K562 (cell line): ENCODE results near the gene PIANP. TPM values are rescaled to one million over a fixed set of nuclear protein-coding genes. Genes with fewer than 3 reads are reported as not detected.

Experiments used
- ATAC-seq: fragments of 200-7000 bp; cut with Tn5 transposase; 3 replicates; pipeline ENCODE4 v1.9.1; 2020; ENCODE audit warnings: moderate library complexity
- BruUV-seq: library from RNA; stranded (reverse); fragments of 400-500 nt; replicated peaks from 2 replicates; lab custom pipeline; 2021; lab: Mats Ljungman, UMichigan
- CTCF ChIA-PET: fragments of 300-600 bp; formaldehyde crosslinking; extraction: SDS; loops from one replicate; lab custom pipeline; 2021; ENCODE audit warnings: low intra/inter-chr PET ratio; lab: Yijun Ruan, JAX
- POLR2A ChIA-PET: fragments of 300-600, 350-650 bp; sonication (Branson Sonifier 250); formaldehyde crosslinking; extraction: SDS; loops from one replicate; lab custom pipeline; 2021; ENCODE audit warnings: antibody characterized with exemption, inconsistent platforms; lab: Yijun Ruan, JAX
- DNase-seq, 4 experiments: peaks; one replicate each; pipeline versions ENCODE4 v3.0.0 to v3.0.0-alpha.2; 2011 to 2018; ENCODE audit warnings: low spot score in 3 of 4, mixed read lengths in 3 of 4; ENCODE audit errors: extremely low read depth in 1 of 4
- FAIRE-seq: peaks from 2 replicates; lab custom pipeline; 2011; peaks lifted over from hg19 to GRCh38; lab: Jason Lieb, UNC
- H2AFZ ChIP-seq: 2 replicates; pipeline ENCODE4 v1.6.0; 2011; ENCODE audit warnings: low read depth, low read length, control low read depth, inconsistent platforms
- H3K27ac ChIP-seq: fragments of 200-600 bp; 3 replicates; pipeline ENCODE4 v1.8.0; 2011; ENCODE audit warnings: low read depth, mild to moderate bottlenecking, control low read depth, inconsistent platforms, low read length, moderate library complexity, mixed read lengths; ENCODE audit errors: extremely low read depth
- H3K27me3 ChIP-seq, 2 experiments: fragments of 300-600 bp in 1 of 2; 2 replicates in 1 of 2; 3 replicates in 1 of 2; pipeline versions ENCODE4 v1.6.0 to v1.8.0; 2011; ENCODE audit warnings: inconsistent platforms in 2 of 2, low read length in 2 of 2, mild to moderate bottlenecking in 1 of 2, mixed read lengths in 1 of 2, moderate library complexity in 1 of 2; ENCODE audit not compliant: control insufficient read depth in 2 of 2, insufficient read depth in 2 of 2
- H3K36me3 ChIP-seq: fragments of 300-600 bp; 3 replicates; pipeline ENCODE4 v1.8.0; 2011; ENCODE audit warnings: mild to moderate bottlenecking, low read length, inconsistent platforms; ENCODE audit not compliant: control insufficient read depth, insufficient read depth
- H3K4me1 ChIP-seq, 2 experiments: fragments of 200-600 bp in 1 of 2; replicated peaks in 1 of 2; 2 replicates in 1 of 2; 3 replicates in 1 of 2; pipeline versions ENCODE4 v1.5.1 to v1.8.0; 2011; ENCODE audit warnings: inconsistent platforms in 2 of 2, low read length in 2 of 2, mild to moderate bottlenecking in 1 of 2, mixed read lengths in 1 of 2, moderate library complexity in 1 of 2; ENCODE audit not compliant: control insufficient read depth in 2 of 2, insufficient read depth in 2 of 2
- H3K4me2 ChIP-seq: 2 replicates; pipeline ENCODE4 v1.6.1; 2011; ENCODE audit warnings: low read length, control low read depth, inconsistent platforms, mixed read lengths; ENCODE audit not compliant: insufficient read depth
- H3K4me3 ChIP-seq: fragments of 200-600 bp; sonication (generic), shearing (Covaris generic); 2 replicates; pipeline ENCODE4 v1.5.1; 2016; ENCODE audit warnings: control low read depth, inconsistent platforms
- H3K79me2 ChIP-seq: fragments of 200-600 bp; 3 replicates; pipeline ENCODE4 v1.8.0; 2011; ENCODE audit warnings: low read length, inconsistent platforms; ENCODE audit not compliant: control insufficient read depth, insufficient read depth
- H3K9ac ChIP-seq, 2 experiments: 2 replicates each; pipeline versions ENCODE4 v1.6.0 to v1.6.1; 2011; ENCODE audit warnings: low read depth in 2 of 2, low read length in 2 of 2, control low read depth in 1 of 2, inconsistent platforms in 1 of 2, mild to moderate bottlenecking in 1 of 2, mixed read lengths in 1 of 2; ENCODE audit not compliant: insufficient read depth in 1 of 2
- H3K9me1 ChIP-seq: one replicate; pipeline ENCODE4 v1.6.0; 2011; ENCODE audit warnings: inconsistent platforms, mild to moderate bottlenecking, low read length, moderate library complexity; ENCODE audit not compliant: control insufficient read depth, insufficient read depth
- H3K9me3 ChIP-seq: replicated peaks from 2 replicates; pipeline ENCODE4 v1.5.1; 2011; ENCODE audit warnings: low read depth, low read length, inconsistent platforms; ENCODE audit not compliant: control insufficient read depth, insufficient read depth
- H4K20me1 ChIP-seq: replicated peaks from 2 replicates; pipeline ENCODE4 v1.6.1; 2011; ENCODE audit warnings: low read length, inconsistent platforms, mixed read lengths; ENCODE audit not compliant: control insufficient read depth, insufficient read depth
- BACH1 ChIP-seq: fragments of 200-800 bp; sonication (Bioruptor generic); IDR thresholded peaks from 2 replicates; pipeline ENCODE4 v1.6.1; 2016; ENCODE audit warnings: missing genetic modification characterization, missing compliant biosample characterization
- BRCA1 ChIP-seq, 2 experiments: fragments of 450-650 bp in 1 of 2; sonication (generic) in 1 of 2; formaldehyde crosslinking in 1 of 2; IDR thresholded peaks; 2 replicates each; pipeline versions ENCODE4 v1.5.0 to v1.6.1; 2017 to 2020; ENCODE audit warnings: mild to moderate bottlenecking in 1 of 2, missing genetic modification reagents in 1 of 2
- CREBBP ChIP-seq: IDR thresholded peaks from one replicate; pipeline ENCODE4 v1.6.1; 2012; ENCODE audit warnings: low read depth, mild to moderate bottlenecking, control low read depth, inconsistent platforms, low read length
- CTCF ChIP-seq, 3 experiments: IDR thresholded peaks in 2 of 3; conservative IDR thresholded peaks in 1 of 3; 2 replicates each; pipeline ENCODE4 v1.5.1; 2011 to 2012; ENCODE audit warnings: low read length in 3 of 3, mild to moderate bottlenecking in 3 of 3, control low read depth in 2 of 3, improper control_type of control experiment in 1 of 3, inconsistent platforms in 1 of 3, low read depth in 1 of 3, mixed read lengths in 1 of 3, moderate library complexity in 1 of 3; ENCODE audit not compliant: insufficient read depth in 2 of 3
- RAD21 ChIP-seq, 2 experiments: fragments of 250-450 bp in 1 of 2; fragments of 450-650 bp in 1 of 2; sonication (Bioruptor Pico) in 1 of 2; formaldehyde crosslinking in 1 of 2; IDR thresholded peaks in 1 of 2; conservative IDR thresholded peaks in 1 of 2; 2 replicates each; pipeline versions ENCODE4 v1.4.0 to v1.8.0; 2020 to 2022; ENCODE audit warnings: mild to moderate bottlenecking in 2 of 2, moderate library complexity in 1 of 2
- SIN3A ChIP-seq, 2 experiments: fragments of 150-350 bp in 1 of 2; IDR thresholded peaks; 2 replicates each; pipeline ENCODE4 v1.6.1; 2011 to 2016; ENCODE audit warnings: borderline replicate concordance in 2 of 2, low read depth in 2 of 2, low read length in 2 of 2, mild to moderate bottlenecking in 2 of 2, moderate library complexity in 2 of 2; ENCODE audit not compliant: control insufficient read depth in 1 of 2
- ZNF140 ChIP-seq: fragments of 250-450 bp; sonication (Bioruptor Pico); IDR thresholded peaks from 2 replicates; pipeline ENCODE4 v1.8.0; 2021; ENCODE audit warnings: moderate library complexity, mild to moderate bottlenecking, inconsistent platforms
- ZNF324 ChIP-seq: fragments of 250-450 bp; sonication (Bioruptor Pico); IDR thresholded peaks from 2 replicates; pipeline ENCODE4 v1.4.0; 2020; ENCODE audit warnings: mild to moderate bottlenecking
- ZNF395 ChIP-seq: fragments of 200-800 bp; sonication (Bioruptor generic); IDR thresholded peaks from 2 replicates; pipeline ENCODE4 v1.6.1; 2017; ENCODE audit warnings: missing genetic modification characterization, missing compliant biosample characterization
- ZNF764 ChIP-seq: fragments of 250-450 bp; sonication (Bioruptor Pico); IDR thresholded peaks from 2 replicates; pipeline ENCODE4 v1.4.0; 2020; ENCODE audit warnings: low read depth, mild to moderate bottlenecking, moderate library complexity
- WGBS: fragments of 100-300 bp; shearing (Covaris generic); methylation state at CpG from one replicate; pipeline ENCODE4 v1.1.6; 2016; ENCODE audit warnings: low coverage, mixed read lengths; ENCODE audit not compliant: insufficient coverage; ENCODE audit errors: missing lambda C conversion rate; 5-methylcytosine and 5-hydroxymethylcytosine counted together
- in situ Hi-C: fragments of 300-500 bp; cut with MboI; formaldehyde crosslinking; loops from 4 replicates; pipeline ENCODE4 v1.15.0; 2018; ENCODE audit warnings: inconsistent platforms, mixed read lengths
- intact Hi-C: fragments of 100-400 bp; cut with micrococcal nuclease; formaldehyde crosslinking; loops from 2 replicates; pipeline ENCODE4 v1.14.2; 2022
- polyA plus RNA-seq, 8 experiments: library from polyadenylated mRNA; depleted of rRNA in 4 of 8; stranded (reverse) in 5 of 8; unstranded in 3 of 8; fragments of >200 nt; fragmentation: Nextera tagmentation in 2 of 8; fragmentation: Illumina TruSeq in 1 of 8; extraction: Ambion mirVana in 2 of 8; extraction: Trizol in 1 of 8; gene quantifications; 2 replicates each; pipeline versions ENCODE4 v1.2.1 to v1.2.3, GENCODE V29; 2011 to 2014; ENCODE audit warnings: inconsistent platforms in 1 of 8, missing spikeins in 1 of 8
- total RNA-seq, 7 experiments: library from RNA; depleted of rRNA in 6 of 7; stranded (reverse); fragments of >200 nt in 6 of 7; fragmentation: Illumina TruSeq in 2 of 7; extraction: Trizol in 2 of 7; gene quantifications; 2 replicates each; pipeline versions ENCODE4 v1.2.1 to v1.2.3, GENCODE V29; 2011 to 2021; ENCODE audit warnings: low replicate concordance in 1 of 7

Gene PIANP
- total and polyA plus RNA-seq, 9 of the 15 experiments (the other 6 are each of a cell fraction or from before 2014, with no cell fraction given), result 0.07 TPM; not detected in 8

DNA sequence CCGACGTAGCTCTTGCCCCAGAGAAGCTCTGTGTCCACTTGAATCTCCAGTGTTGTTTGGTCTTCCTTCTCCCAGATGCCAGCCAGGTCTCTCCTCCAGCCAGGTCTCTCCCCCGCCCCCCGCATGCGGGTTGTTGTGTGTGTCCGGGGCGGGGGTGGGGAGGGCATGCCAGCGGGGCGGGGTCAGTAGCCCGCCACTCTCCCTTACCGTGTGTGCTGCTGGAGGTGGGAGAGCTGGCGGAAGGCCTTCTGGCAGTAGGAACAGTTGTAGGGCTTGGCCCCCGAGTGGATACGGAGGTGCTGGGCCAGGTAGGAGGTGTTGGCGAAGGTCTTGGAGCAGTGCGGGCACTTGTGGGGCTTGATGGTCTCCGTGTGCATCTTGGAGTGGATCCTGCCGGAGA is 28.5 kb downstream of the PIANP start:
- in situ Hi-C loops, result no loop called here

GRCh38 chr12:6667559-6668210 is 32.9 kb downstream of the PIANP start:
- WGBS, result 90% methylated on average over 7 of the region's 8 CpGs
- Histone ChIP-seq H3K9me3 (no peaks in the 10 kb centered on the region), H3K36me3 (peaks cover 63% of the 10 kb centered on the region; the same call in 2 of the 3 replicates), H3K9me1 (no peaks in the 10 kb centered on the region), H3K4me3 (no peak overlapping the region), H3K27me3 (no peaks in the 10 kb centered on the region), H4K20me1 (no peaks in the 10 kb centered on the region), H2AFZ (no peak overlapping the region), H3K4me2 (no peak overlapping the region), H3K9ac (no peak overlapping the region), H3K79me2 (peaks cover under 1% of the 10 kb centered on the region; the same call in 1 of the 3 replicates), H3K4me1 (peaks cover 0 to 9% of the 10 kb centered on the region in 2 experiments; a peak in 1 of 5 replicates), H3K27ac (no peak overlapping the region; the same call in 2 of the 3 replicates)
- ATAC-seq (no peak), FAIRE-seq (peak; percentile 51), DNase-seq (no peak)
- in situ Hi-C loops, result no loop called here
- ChIA-PET POLR2A (interaction anchor here (0.6 to 1.2 kb wide), 2 partner anchors 11 to 257 kb away, joined by 4 to 5 read pairs; no protein-coding TSS in a partner anchor), CTCF (no interaction called here)
- intact Hi-C loops, result no loop called here
- no TSS peak for BruUV-seq
- peak in 1 of 2 experiments; percentile 19; a peak in 1 of 4 replicates for TF ChIP-seq RAD21 (CRISPR knock-in tag; conservative IDR thresholded peaks at IDR 0.05 in 1 of 2, IDR thresholded peaks at IDR 0.05 in 1 of 2)
- peak; percentile 35 to 44 (median 42); a peak in 4 of 6 replicates for TF ChIP-seq CTCF (IDR thresholded peaks at IDR 0.05 in 2 of 3, conservative IDR thresholded peaks at IDR 0.05 in 1 of 3; ENCODE audit: insufficient read depth in 2 of 3, low read depth in 1 of 3, low read length in 3 of 3)
- no peak for TF ChIP-seq ZNF140 (CRISPR knock-in tag)
- no peak for TF ChIP-seq SIN3A (IDR thresholded peaks at IDR 0.05; ENCODE audit: borderline replicate concordance in 2 of 2, control insufficient read depth in 1 of 2, low read depth in 2 of 2, low read length in 2 of 2)
- TF ChIP-seq BACH1, result no peak
- no peak for TF ChIP-seq ZNF395 (CRISPR knock-in tag)
- TF ChIP-seq ZNF764, result no peak
- no peak for TF ChIP-seq ZNF324 (CRISPR knock-in tag)
- no peak for TF ChIP-seq CREBBP

More for the DNA sequence above, 28.5 kb downstream of the PIANP start:
- ChIA-PET POLR2A (interaction anchor here (0.6 kb wide), 2 partner anchors 41 to 118 kb away, joined by 3 to 4 read pairs; no protein-coding TSS in a partner anchor), CTCF (no interaction called here)
- 100% methylated on average over 1 of the region's 18 CpGs for WGBS
- BruUV-seq, result no TSS peak
- Histone ChIP-seq H3K36me3 (peaks cover 98% of the 10 kb centered on the region), H3K4me2 (no peak overlapping the region), H3K4me3 (no peak overlapping the region), H3K27ac (no peak overlapping the region), H3K9me3 (no peaks in the 10 kb centered on the region), H3K79me2 (no peaks in the 10 kb centered on the region; the same call in 2 of the 3 replicates), H3K9ac (0 out of 4 replicates have a peak overlapping the region, but pooled peaks of 1 of the 2 experiments have one; percentile 45), H3K4me1 (no peaks in the 10 kb centered on the region), H2AFZ (no peak overlapping the region), H3K9me1 (no peaks in the 10 kb centered on the region), H3K27me3 (no peaks in the 10 kb centered on the region), H4K20me1 (no peaks in the 10 kb centered on the region)
- TF ChIP-seq BRCA1 (IDR thresholded peaks at IDR 0.05) (no peak), BRCA1 (CRISPR knock-in tag; IDR thresholded peaks at IDR 0.05) (no peak)
- ATAC-seq (no peak), FAIRE-seq (no peak), DNase-seq (no peak)
- intact Hi-C loops, result no loop called here
